Body of pancreas (tissue), 4 donors: ENCODE data around the gene SYT6. TPM values are rescaled to one million over a fixed set of nuclear protein-coding genes. Genes with fewer than 3 reads are reported as not detected.
A peak's percentile ranks its signal among the peaks of the same experiment; 100 is the strongest.

Source experiments
- ATAC-seq: fragments of 150-250 bp; one replicate; pipeline ENCODE4 v1.9.1; 2016
- DNase-seq, 4 donors: peaks; one replicate each; pipeline ENCODE4 v3.0.0-alpha.2; 2019
- H3K27ac ChIP-seq, 4 donors: fragments of 200-600 bp; sonication (generic); 1 replicate in 3 of 4; 2 replicates in 1 of 4; pipeline versions ENCODE4 v1.5.1 to v1.6.1; 2016 to 2019; ENCODE audit warnings: mild to moderate bottlenecking in 1 of 4, mixed read lengths in 1 of 4, moderate library complexity in 1 of 4
- H3K27me3 ChIP-seq, 2 donors: fragments of 200-600 bp; sonication (generic); one replicate each; pipeline ENCODE4 v1.6.0; 2016; ENCODE audit warnings: mild to moderate bottlenecking in 1 of 2
- H3K36me3 ChIP-seq, 2 donors: fragments of 200-600 bp; sonication (generic); replicated peaks in 1 of 2; 2 replicates each; pipeline ENCODE4 v1.5.1; 2016; ENCODE audit warnings: low read depth in 2 of 2; ENCODE audit not compliant: insufficient read depth in 1 of 2
- H3K4me1 ChIP-seq: fragments of 200-600 bp; sonication (generic); one replicate; pipeline ENCODE4 v1.6.0; 2016
- H3K4me3 ChIP-seq, 2 donors: fragments of 200-600 bp; sonication (generic); 1 replicate in 1 of 2; 2 replicates in 1 of 2; pipeline ENCODE4 v1.5.1; 2016 to 2019
- H3K9me3 ChIP-seq, 3 donors: fragments of 200-600 bp; sonication (generic); 1 replicate in 2 of 3; 2 replicates in 1 of 3; pipeline ENCODE4 v1.5.1; 2016
- POLR2A ChIP-seq, 3 donors: fragments of 450-650 bp; IDR thresholded peaks; one replicate each; pipeline ENCODE4 v1.6.1; 2016; ENCODE audit warnings: antibody characterized with exemption in 3 of 3, mild to moderate bottlenecking in 2 of 3
- WGBS, 2 donors: methylation state at CpG; one replicate each; pipeline ENCODE4 v1.1.5; 2017; 5-methylcytosine and 5-hydroxymethylcytosine counted together
- intact Hi-C: fragments of 100-400 bp; cut with DNase I; formaldehyde crosslinking; loops from one replicate; pipeline ENCODE4 v1.15.1; 2023
- total RNA-seq, 2 donors: library from RNA; depleted of rRNA; stranded (reverse); fragments of >200 nt; gene quantifications; one replicate each; pipeline ENCODE4 v1.1.0, GENCODE V29; 2016
- TF ChIP-seq, protein P1 (sequence below), 7 experiments: fragments of 450-650 bp in 4 of 7; fragments of 200-600 bp in 3 of 7; sonication (generic) in 3 of 7; IDR thresholded peaks; one replicate each; pipeline ENCODE4 v1.5.1; 2016 to 2019; ENCODE audit warnings: antibody characterized with exemption in 7 of 7

SYT6 gene
- total RNA-seq, 2 donors from 2014 or later: 3.3 to 4.4 TPM

DNA sequence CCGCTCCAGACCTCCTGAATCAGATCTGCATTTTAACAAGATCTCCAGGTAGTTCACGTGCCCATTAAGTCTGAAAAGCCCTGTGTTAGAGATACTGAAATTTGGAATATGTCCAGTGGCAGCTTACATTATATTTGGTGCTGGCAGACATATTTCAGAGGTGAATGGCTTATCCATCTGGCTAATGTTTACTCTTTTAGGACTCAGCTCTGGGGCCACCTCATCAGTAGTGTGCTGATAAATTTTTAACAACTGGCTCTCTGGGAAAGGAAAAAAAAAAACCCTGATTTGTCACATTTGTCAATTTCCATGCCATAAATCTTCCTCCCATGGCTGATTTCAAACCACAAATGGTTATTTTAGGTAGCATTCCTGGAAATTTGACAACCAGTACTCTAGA, 25.3 kb upstream of the SYT6 start:
- intact Hi-C loops: no loop called here
- Histone ChIP-seq H3K27me3 (no peaks in the 10 kb centered on the region), H3K36me3 (no peaks in the 10 kb centered on the region), H3K27ac (no peak overlapping the region), H3K9me3 (no peaks in the 10 kb centered on the region), H3K4me1 (peaks cover 17% of the 10 kb centered on the region), H3K4me3 (no peak overlapping the region)
- ATAC-seq (peak; percentile 62), DNase-seq (no peak)
- WGBS, 2 donors: 39 to 58% methylated on average over 2 of the region's 2 CpGs
- no peak for TF ChIP-seq POLR2A (IDR thresholded peaks at IDR 0.05)
- TF ChIP-seq, protein P1, sequence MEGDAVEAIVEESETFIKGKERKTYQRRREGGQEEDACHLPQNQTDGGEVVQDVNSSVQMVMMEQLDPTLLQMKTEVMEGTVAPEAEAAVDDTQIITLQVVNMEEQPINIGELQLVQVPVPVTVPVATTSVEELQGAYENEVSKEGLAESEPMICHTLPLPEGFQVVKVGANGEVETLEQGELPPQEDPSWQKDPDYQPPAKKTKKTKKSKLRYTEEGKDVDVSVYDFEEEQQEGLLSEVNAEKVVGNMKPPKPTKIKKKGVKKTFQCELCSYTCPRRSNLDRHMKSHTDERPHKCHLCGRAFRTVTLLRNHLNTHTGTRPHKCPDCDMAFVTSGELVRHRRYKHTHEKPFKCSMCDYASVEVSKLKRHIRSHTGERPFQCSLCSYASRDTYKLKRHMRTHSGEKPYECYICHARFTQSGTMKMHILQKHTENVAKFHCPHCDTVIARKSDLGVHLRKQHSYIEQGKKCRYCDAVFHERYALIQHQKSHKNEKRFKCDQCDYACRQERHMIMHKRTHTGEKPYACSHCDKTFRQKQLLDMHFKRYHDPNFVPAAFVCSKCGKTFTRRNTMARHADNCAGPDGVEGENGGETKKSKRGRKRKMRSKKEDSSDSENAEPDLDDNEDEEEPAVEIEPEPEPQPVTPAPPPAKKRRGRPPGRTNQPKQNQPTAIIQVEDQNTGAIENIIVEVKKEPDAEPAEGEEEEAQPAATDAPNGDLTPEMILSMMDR (IDR thresholded peaks at IDR 0.05): no peak

DNA sequence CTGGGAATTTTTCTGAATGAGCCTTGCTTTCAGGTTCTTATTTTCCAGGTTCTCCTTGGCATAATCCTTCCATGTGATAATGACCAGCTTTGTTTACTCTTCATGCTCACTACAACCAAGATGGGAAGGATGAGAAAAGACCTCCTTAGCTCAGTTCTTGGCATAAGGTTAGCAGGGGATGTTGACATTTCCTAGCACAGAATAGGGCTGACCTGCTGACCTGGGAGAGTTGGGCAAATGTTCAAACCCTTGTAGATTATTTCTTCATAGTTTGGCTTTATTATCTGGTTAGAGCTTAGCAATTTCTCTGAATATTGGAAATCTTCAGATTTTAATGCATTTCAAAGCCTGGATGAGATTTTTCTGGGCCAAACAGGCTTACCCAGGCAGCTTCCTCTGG, 23.6 kb upstream of the SYT6 start:
- TF ChIP-seq, protein P1 (IDR thresholded peaks at IDR 0.05): no peak
- TF ChIP-seq POLR2A (IDR thresholded peaks at IDR 0.05): no peak
- no peaks in the 10 kb centered on the region for H3K36me3 ChIP-seq
- no peaks in the 10 kb centered on the region for H3K9me3 ChIP-seq
- ATAC-seq: peak; percentile 16
- no peaks in the 10 kb centered on the region for H3K27me3 ChIP-seq
- H3K4me3 ChIP-seq: no peak overlapping the region
- no peak for DNase-seq
- H3K4me1 ChIP-seq: peaks cover 17% of the 10 kb centered on the region
- intact Hi-C loops: no loop called here
- no peak overlapping the region for H3K27ac ChIP-seq

DNA sequence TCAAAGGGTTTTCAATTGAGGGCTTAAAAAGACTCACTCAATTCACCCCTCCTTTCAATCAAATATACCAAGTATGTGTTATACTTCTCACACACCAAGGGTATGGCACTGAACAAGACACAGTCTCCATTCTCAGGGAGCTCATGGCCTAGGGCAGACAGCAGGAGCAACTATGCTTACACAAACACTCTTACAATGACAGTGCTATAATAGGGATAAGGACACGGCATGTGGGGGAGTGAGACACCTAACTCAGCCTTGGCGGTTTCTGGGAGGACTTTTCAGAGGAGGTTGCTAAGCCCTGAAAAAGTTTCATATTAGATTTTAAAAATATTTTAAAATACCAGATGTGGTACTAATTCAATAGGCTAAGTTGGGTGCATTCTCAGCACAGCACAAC, 22.7 kb upstream of the SYT6 start:
- ATAC-seq: no peak

DNA sequence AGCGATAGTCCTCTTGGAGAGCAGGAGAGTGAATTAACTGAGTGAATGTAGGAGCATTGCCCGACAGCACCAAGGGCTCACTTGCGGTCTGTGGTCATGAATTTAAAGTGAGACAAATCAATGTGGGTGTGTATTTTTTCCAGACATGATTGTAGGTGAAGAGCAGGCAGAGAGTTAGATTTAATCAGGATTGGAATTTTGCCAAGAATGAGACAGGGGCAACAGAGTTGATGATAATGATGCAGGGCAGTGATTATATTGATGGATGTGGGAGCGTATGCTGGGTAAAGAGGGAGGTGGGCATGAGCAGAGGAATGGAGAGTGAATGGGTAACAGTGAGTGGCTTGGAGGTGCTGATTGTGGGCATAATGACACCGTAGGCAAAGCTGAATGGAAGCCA, 20.0 kb upstream of the SYT6 start:
- WGBS, 2 donors: 62 to 64% methylated on average over 5 of the region's 5 CpGs
- H3K4me1 ChIP-seq: peaks cover 1% of the 10 kb centered on the region
- intact Hi-C loops: no loop called here
- H3K36me3 ChIP-seq: no peaks in the 10 kb centered on the region
- no peaks in the 10 kb centered on the region for H3K9me3 ChIP-seq
- no peaks in the 10 kb centered on the region for H3K27me3 ChIP-seq
- TF ChIP-seq POLR2A (IDR thresholded peaks at IDR 0.05): no peak
- TF ChIP-seq, protein P1 (IDR thresholded peaks at IDR 0.05): no peak
- H3K4me3 ChIP-seq: no peak overlapping the region
- ATAC-seq: no peak
- no peak overlapping the region for H3K27ac ChIP-seq
- no peak for DNase-seq

More for the DNA sequence above, 22.7 kb upstream of the SYT6 start:
- no peaks in the 10 kb centered on the region for H3K36me3 ChIP-seq
- H3K9me3 ChIP-seq: no peaks in the 10 kb centered on the region
- no peaks in the 10 kb centered on the region for H3K27me3 ChIP-seq
- H3K4me3 ChIP-seq: no peak overlapping the region
- DNase-seq: no peak
- 88 to 91% methylated on average over 2 of the region's 2 CpGs for WGBS, 2 donors
- H3K27ac ChIP-seq: no peak overlapping the region
- peaks cover 17% of the 10 kb centered on the region for H3K4me1 ChIP-seq
- TF ChIP-seq POLR2A (IDR thresholded peaks at IDR 0.05): no peak
- intact Hi-C loops: no loop called here

DNA sequence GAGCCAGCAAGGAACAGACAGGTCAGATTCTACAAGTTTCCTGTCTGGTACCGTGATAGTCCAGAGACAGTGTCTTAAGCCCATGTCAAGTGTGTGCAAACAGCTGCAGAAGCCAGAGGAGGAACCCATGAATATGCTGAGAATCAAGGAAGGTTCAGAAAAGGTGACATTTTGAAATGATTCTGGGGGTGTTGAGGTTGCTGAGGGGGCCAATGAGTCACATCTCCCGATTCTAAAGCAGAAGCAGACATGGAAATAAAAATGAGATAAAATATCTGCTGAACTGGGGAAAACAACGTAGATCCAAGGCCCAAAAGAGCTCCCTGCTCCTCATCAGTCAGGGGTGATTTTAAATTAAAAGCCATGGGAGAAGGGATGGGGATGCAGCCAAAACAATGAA, 15.8 kb upstream of the SYT6 start:
- Histone ChIP-seq H3K27ac (no peak overlapping the region), H3K4me1 (no peaks in the 10 kb centered on the region), H3K4me3 (no peak overlapping the region), H3K36me3 (no peaks in the 10 kb centered on the region), H3K9me3 (no peaks in the 10 kb centered on the region), H3K27me3 (no peaks in the 10 kb centered on the region)
- intact Hi-C loops: no loop called here
- ATAC-seq (no peak), DNase-seq (no peak)
- TF ChIP-seq, protein P1 (IDR thresholded peaks at IDR 0.05): no peak
- TF ChIP-seq POLR2A (IDR thresholded peaks at IDR 0.05): no peak
- 76 to 78% methylated on average over 3 of the region's 3 CpGs for WGBS, 2 donors
